NCI-H2081 (cell line): ENCODE measurements around the gene CCDC117.
A peak's percentile ranks its signal among the peaks of the same experiment; 100 is the strongest.

Experiments
- DNase-seq, 2 experiments: peaks; one replicate each; lab custom pipeline; 2025; lab: John Stamatoyannopoulos, UW

Gene CCDC117

GRCh38 chr22:28769394-28770085 is 3.0 kb upstream of the CCDC117 start:
- DNase-seq = no peak

DNA sequence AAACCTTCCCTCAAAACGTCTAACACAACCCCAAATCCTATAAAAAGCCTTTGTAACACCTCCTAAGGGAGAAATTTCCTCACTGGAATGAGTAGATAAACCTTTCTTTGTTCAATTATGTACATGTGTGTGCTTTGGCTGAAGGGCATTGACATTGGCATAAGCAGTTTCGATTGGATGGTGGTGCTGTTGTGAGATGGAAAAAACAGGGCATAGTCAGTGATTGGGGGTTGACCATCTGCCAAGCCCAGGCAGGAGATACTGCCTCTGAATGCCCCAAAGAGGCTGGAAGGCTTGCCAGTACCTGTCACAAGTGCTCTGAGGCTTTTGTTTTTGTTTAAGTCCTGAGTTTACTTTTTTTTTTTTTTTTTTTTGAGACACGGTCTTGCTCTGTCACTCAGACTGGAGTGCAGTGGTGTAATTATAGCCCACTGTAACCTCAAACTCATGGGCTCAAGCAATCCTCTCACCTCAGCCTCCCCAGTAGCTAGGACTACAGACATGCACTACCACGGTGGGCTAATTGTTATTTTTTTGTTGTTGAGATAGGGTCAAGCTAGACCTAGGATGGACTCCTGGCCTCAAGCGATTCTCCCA is 1.2 kb upstream of the CCDC117 start:
- DNase-seq = no peak

- no peak for DNase-seq
These were observed 969 bp downstream of the CCDC117 start for GRCh38 chr22:28773461-28773867.

GRCh38 chr22:28774378-28774777 is 1.9 kb downstream of the CCDC117 start:
- no peak for DNase-seq

- DNase-seq = no peak
These were observed 7.3 kb downstream of the CCDC117 start for GRCh38 chr22:28779833-28780232.

- no peak for DNase-seq
These were observed 7.8 kb downstream of the CCDC117 start for GRCh38 chr22:28780296-28780695.

DNA sequence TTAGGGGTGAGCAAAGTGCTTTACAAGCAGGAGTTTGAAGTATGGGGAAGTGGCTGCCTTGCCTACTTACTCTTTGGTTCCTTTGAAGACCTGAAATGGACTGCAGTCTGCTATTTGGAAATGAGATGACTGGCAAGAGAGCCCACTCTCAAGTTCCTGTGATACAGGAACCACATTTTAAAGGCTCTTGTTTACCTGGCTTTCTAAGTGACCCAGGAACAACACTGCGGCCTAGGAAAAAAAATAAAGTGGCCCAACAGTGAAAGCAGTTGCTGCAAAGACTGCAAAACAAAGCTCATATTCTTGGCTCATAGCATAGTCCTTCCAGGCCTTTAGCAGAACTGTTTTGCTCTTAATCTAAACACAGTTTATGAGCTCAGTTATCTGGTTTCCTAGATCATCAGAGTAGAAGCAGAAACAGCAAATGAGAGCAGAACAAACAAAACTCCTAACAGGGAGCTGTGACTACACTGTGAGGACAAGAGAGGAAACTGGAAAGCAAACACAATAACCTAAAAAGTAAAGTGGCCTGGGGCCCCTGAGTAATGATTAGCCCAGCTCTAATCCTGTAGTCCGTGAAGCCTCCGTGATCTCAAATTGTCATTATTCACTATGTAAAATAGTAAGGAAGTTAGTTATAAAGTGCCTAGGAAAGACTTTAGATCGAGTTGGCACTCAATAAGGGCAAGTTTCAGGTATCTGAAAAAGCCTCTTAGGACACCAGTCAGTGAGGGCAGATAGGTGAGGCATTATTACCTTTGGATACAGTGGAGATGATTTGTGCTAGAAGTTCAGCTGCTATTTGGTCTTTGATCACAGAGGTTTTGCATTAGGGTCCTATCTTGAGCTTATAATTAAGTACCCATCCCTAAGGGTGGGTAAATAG is 11.5 kb downstream of the CCDC117 start:
- peak in 1 of 2 experiments; percentile 26 for DNase-seq

GRCh38 chr22:28788601-28789000 is 16.1 kb downstream of the CCDC117 start:
- DNase-seq = no peak

GRCh38 chr22:28791124-28791523 is 18.6 kb downstream of the CCDC117 start:
- no peak for DNase-seq

GRCh38 chr22:28791841-28792490 is 19.5 kb downstream of the CCDC117 start:
- peak; percentile 21 to 68 for DNase-seq

DNA sequence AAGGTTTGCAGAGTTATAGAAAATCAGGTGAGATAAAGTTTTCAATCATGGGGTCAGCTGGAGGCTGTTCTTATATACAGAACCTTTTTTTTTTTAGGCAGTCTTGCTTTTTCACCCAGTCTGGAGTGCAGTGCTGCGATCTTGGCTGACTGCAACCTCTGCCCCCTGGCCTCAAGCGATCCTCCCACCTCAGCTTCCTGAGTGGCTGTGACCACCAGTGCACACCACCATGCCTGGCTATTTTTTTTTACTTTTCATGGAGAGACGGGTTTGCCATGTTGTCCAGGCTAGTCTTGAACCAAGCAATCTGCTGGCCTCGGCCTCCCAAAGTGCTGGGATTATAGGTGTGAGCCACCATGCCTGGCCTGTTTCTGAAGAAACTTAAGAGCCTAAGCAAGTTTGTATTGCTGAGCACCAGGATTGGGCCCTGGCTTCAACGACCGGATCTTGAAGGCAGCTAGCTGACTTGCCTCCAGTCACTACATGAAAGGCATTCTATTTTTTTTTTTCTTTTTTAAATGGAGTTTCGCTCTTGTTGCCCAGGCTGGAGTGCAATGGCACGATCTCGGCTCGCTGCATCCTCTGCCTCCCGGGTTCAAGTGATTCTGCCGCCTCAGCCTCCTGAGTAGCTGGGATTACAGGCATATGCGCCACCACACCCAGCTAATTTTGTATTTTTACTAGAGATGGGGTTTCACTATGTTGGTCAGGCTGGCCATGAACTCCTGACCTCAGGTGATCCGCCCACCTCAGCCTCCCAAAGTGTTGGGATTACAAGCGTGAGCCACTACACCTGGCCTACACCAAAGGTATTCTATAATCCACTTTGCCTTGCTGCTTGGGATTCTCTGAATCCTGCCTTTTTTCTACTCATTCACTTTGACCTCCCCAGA is 20.2 kb downstream of the CCDC117 start:
- no peak for DNase-seq

- no peak for DNase-seq
These were observed 21.6 kb downstream of the CCDC117 start for GRCh38 chr22:28793976-28794584.

DNA sequence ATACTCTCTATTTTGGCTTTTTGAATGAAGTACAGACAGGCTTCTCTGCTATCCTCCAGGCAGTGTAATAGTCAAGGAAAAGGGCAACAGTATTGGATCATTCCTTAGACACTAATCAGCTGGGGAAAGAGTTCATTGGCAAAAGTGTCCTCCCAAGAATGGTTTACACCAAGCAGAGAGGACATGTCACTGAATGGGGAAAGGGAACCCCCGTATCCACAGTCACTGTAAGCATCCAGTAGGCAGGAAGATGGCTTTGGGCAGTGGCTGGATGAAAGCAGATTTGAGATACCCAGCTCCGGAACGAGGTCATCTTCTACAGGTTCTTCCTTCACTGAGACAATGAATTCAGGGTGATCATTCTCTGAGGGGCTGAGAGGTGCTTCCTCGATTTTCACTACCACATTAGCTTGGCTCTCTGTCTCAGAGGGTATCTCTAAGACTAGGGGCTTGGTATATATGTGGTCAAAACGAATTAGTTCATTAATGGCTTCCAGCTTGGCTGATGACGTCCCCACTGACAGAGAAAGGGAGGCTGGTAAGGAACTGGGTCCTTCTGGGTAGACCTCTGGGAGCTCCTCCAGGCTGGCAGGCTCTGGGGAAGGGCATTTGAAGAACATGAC is 22.7 kb downstream of the CCDC117 start:
- no peak for DNase-seq

GRCh38 chr22:28795932-28796856 is 23.7 kb downstream of the CCDC117 start:
- DNase-seq = no peak

- peak in 1 of 2 experiments; percentile 61 for DNase-seq
These were observed 26.5 kb downstream of the CCDC117 start for GRCh38 chr22:28798810-28799605.

GRCh38 chr22:28799606-28800307 is 27.3 kb downstream of the CCDC117 start:
- DNase-seq = no peak

GRCh38 chr22:28800308-28801041 is 28.0 kb downstream of the CCDC117 start, which contains the start of gene XBP1:
TSS of gene XBP1 (minus strand) at chr22:28800569.
- DNase-seq = peak; percentile 87 to 91
